D341Med (cell line): ENCODE data around the gene COPS8.

Experiments used
- DNase-seq: peaks from one replicate; pipeline ENCODE4 v3.0.0; 2012; ENCODE audit warnings: low spot score

Gene COPS8

GRCh38 chr2:237101118-237101979 is 15.7 kb downstream of the COPS8 start:
- no peak for DNase-seq

- no peak for DNase-seq
Observed at GRCh38 chr2:237102428-237102827, 16.7 kb downstream of the COPS8 start.

GRCh38 chr2:237109421-237109934 is 23.8 kb downstream of the COPS8 start:
- no peak for DNase-seq

GRCh38 chr2:237113026-237113795 is 27.5 kb downstream of the COPS8 start:
- no peak for DNase-seq

- DNase-seq, result no peak
Observed at GRCh38 chr2:237115870-237116269, 30.2 kb downstream of the COPS8 start.

- no peak for DNase-seq
Observed at GRCh38 chr2:237116431-237116830, 30.7 kb downstream of the COPS8 start.

GRCh38 chr2:237118025-237118424 is 32.3 kb downstream of the COPS8 start:
- DNase-seq, result no peak

- DNase-seq, result no peak
Observed at GRCh38 chr2:237118561-237119155, 33.0 kb downstream of the COPS8 start.

GRCh38 chr2:237120916-237121315 is 35.2 kb downstream of the COPS8 start:
- DNase-seq, result no peak

GRCh38 chr2:237121321-237121720 is 35.6 kb downstream of the COPS8 start:
- no peak for DNase-seq

GRCh38 chr2:237122214-237122666 is 36.6 kb downstream of the COPS8 start:
- peak; percentile 67 for DNase-seq

- DNase-seq, result no peak
Observed at GRCh38 chr2:237124820-237125219, 39.1 kb downstream of the COPS8 start.

GRCh38 chr2:237125967-237126366 is 40.3 kb downstream of the COPS8 start:
- DNase-seq, result no peak

- no peak for DNase-seq
Observed at GRCh38 chr2:237126519-237127174, 41.0 kb downstream of the COPS8 start.

- DNase-seq, result no peak
Observed at GRCh38 chr2:237128026-237128703, 42.5 kb downstream of the COPS8 start.

- no peak for DNase-seq
Observed at GRCh38 chr2:237128845-237129592, 43.3 kb downstream of the COPS8 start.

- no peak for DNase-seq
Observed at GRCh38 chr2:237129625-237130263, 44.1 kb downstream of the COPS8 start.

GRCh38 chr2:237130562-237131421 is 45.1 kb downstream of the COPS8 start:
- no peak for DNase-seq
